Nephron (organoid): ENCODE results near the gene SORT1.
A peak's percentile ranks its signal among the peaks of the same experiment; 100 is the strongest.

Experiments
- H3K27ac Mint-ChIP-seq, 3 experiments: 2 replicates each; pipeline ENCODE4 v1.8.0; 2020; ENCODE audit warnings: mixed read lengths in 3 of 3, mild to moderate bottlenecking in 2 of 3, moderate library complexity in 1 of 3
- H3K27me3 Mint-ChIP-seq: 2 replicates; pipeline ENCODE4 v1.8.0; 2021; ENCODE audit warnings: low read depth, mild to moderate bottlenecking, moderate library complexity, mixed read lengths
- H3K36me3 Mint-ChIP-seq: 2 replicates; pipeline ENCODE4 v1.8.0; 2020; ENCODE audit warnings: low read depth, mixed read lengths
- H3K4me1 Mint-ChIP-seq: 2 replicates; pipeline ENCODE4 v1.8.0; 2020; ENCODE audit warnings: mixed read lengths
- H3K4me3 Mint-ChIP-seq, 3 experiments: 2 replicates each; pipeline ENCODE4 v1.8.0; 2020; ENCODE audit warnings: mild to moderate bottlenecking in 3 of 3, mixed read lengths in 3 of 3, moderate library complexity in 2 of 3
- H3K9me3 Mint-ChIP-seq: 2 replicates; pipeline ENCODE4 v1.8.0; 2020; ENCODE audit warnings: mixed read lengths
- CTCF ChIP-seq, 3 experiments: fragments of 200-600 bp; sonication (generic); IDR thresholded peaks; one replicate each; pipeline ENCODE4 v1.5.0; 2021; ENCODE audit warnings: antibody characterized with exemption in 3 of 3; ENCODE audit not compliant: unreplicated experiment in 3 of 3

Gene SORT1

GRCh38 chr1:109274533-109275476 lies 122.9 kb downstream of the SORT1 start:
- H3K9me3 Mint-ChIP-seq, result no peaks in the 10 kb centered on the region
- TF ChIP-seq CTCF (IDR thresholded peaks at IDR 0.05; ENCODE audit: unreplicated experiment in 3 of 3), result no peak
- H3K27ac Mint-ChIP-seq, result peak overlapping the region; percentile 86 to 93 (median 92)
- peaks cover 15% of the 10 kb centered on the region for H3K27me3 Mint-ChIP-seq
- H3K4me1 Mint-ChIP-seq, result peaks cover 47% of the 10 kb centered on the region
- peak overlapping the region in 2 of 3 experiments; percentile 24 to 29 for H3K4me3 Mint-ChIP-seq
- H3K36me3 Mint-ChIP-seq, result peaks cover 21% of the 10 kb centered on the region

DNA sequence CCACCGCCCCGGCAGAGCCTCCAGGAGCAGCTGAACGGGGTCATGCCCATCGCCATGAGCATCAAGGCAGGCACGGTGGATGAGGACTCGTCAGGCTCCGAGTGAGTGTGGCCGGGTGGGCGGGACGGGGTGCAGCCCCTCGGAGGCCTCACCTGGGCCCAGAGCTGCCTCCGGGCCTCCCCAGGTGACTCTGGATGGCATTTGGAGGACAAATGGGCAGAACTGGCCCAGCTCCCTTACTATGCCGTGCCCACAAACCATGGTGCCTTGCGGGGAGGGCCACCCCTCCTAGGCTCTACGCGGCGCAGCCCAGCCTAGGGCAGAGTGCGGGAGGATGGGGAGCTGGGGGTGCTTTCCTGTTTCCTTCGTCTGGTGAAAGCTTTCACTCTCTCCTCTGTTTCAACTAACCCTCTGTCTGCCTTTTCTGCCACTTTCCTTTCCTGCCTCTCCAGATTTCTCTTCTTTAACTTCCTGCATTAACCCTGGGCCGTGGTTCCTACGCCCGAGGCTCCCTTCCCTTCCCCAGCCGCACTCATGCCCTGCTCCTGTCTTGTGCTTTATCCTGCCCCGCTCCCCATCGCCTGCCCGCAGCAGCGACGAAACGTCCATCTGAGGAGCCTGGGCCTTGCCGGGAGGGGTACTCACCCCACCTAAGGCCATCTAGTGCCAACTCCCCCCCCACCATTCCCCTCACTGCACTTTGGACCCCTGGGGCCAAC lies 124.0 kb downstream of the SORT1 start:
- peaks cover 15% of the 10 kb centered on the region for H3K27me3 Mint-ChIP-seq

DNA sequence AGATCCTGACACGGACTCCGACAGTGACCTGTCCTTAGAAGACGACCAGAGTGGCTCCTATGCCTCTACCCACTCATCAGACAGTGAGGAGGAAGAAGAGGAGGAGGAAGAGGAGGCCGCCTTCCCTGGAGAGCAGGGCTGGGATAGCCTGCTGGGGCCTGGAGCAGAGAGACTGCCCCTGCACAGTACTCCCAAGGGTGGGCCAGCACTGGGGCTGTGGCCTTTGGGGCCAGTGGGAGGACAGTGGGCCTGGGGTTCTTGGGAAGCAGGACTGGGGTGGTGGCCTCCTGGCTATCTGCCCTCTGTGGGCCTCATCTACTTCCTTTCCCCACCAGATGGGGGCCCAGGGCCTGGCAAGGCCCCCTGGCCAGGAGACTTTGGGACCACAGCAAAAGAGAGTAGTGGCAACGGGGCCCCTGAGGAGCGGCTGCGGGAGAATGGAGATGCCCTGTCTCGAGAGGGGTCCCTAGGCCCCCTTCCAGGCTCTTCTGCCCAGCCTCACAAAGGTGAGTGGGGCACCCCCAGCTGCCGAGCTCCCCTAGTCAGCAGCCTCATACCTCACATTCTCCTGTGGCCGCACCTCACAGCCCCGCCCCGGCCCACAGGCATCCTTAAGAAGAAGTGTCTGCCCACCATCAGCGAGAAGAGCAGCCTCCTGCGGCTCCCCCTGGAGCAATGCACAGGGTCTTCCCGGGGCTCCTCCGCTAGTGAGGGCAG lies 124.7 kb downstream of the SORT1 start:
- no peak overlapping the region for H3K4me3 Mint-ChIP-seq
- peaks cover 21% of the 10 kb centered on the region for H3K36me3 Mint-ChIP-seq
- H3K9me3 Mint-ChIP-seq, result no peaks in the 10 kb centered on the region
- H3K27me3 Mint-ChIP-seq, result peaks cover 15% of the 10 kb centered on the region
- peak overlapping the region in 1 of 3 experiments; percentile 42 for H3K27ac Mint-ChIP-seq
- peaks cover 38% of the 10 kb centered on the region for H3K4me1 Mint-ChIP-seq
- TF ChIP-seq CTCF (IDR thresholded peaks at IDR 0.05; ENCODE audit: unreplicated experiment in 3 of 3), result no peak

More for the DNA sequence above, 124.0 kb downstream of the SORT1 start:
- Mint-ChIP-seq H3K27ac (peak overlapping the region; percentile 86 to 92 (median 92)), H3K4me1 (peaks cover 42% of the 10 kb centered on the region), H3K36me3 (peaks cover 18% of the 10 kb centered on the region), H3K4me3 (peak overlapping the region in 1 of 3 experiments; percentile 16), H3K9me3 (no peaks in the 10 kb centered on the region)
- TF ChIP-seq CTCF (IDR thresholded peaks at IDR 0.05; ENCODE audit: unreplicated experiment in 3 of 3), result no peak

- Mint-ChIP-seq H3K36me3 (peaks cover 24% of the 10 kb centered on the region), H3K27ac (peak overlapping the region in 2 of 3 experiments; percentile 42 to 52), H3K27me3 (peaks cover 15% of the 10 kb centered on the region), H3K4me1 (peaks cover 36% of the 10 kb centered on the region), H3K9me3 (no peaks in the 10 kb centered on the region), H3K4me3 (no peak overlapping the region)
- TF ChIP-seq CTCF (IDR thresholded peaks at IDR 0.05; ENCODE audit: unreplicated experiment in 3 of 3), result no peak
These were observed 125.5 kb downstream of the SORT1 start for GRCh38 chr1:109272021-109272799.

DNA sequence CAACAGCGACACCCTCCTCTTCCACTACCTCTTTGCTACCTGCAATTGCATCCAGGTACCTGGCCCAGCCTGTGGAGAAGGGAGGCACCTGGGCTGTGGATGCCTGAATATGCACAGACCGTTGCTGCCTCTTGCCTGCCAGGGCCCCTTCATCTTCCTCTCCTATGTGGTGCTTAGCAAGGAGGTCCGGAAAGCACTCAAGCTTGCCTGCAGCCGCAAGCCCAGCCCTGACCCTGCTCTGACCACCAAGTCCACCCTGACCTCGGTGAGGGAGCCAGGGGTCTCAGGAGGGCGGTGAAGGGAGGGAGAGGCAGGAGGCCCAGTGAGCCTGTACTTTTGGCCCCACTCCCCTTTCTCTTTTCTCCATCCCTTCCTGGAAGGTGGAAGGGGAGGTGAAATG lies 126.3 kb downstream of the SORT1 start:
- H3K36me3 Mint-ChIP-seq, result peaks cover 24% of the 10 kb centered on the region
- H3K27ac Mint-ChIP-seq, result peak overlapping the region in 2 of 3 experiments; percentile 42 to 52
- H3K4me1 Mint-ChIP-seq, result peaks cover 33% of the 10 kb centered on the region
- no peak for TF ChIP-seq CTCF (IDR thresholded peaks at IDR 0.05; ENCODE audit: unreplicated experiment in 3 of 3)
- H3K27me3 Mint-ChIP-seq, result peaks cover 15% of the 10 kb centered on the region
- H3K9me3 Mint-ChIP-seq, result no peaks in the 10 kb centered on the region
- H3K4me3 Mint-ChIP-seq, result no peak overlapping the region
